ENCODE data around the gene DLG4.

Gene DLG4

GRCh38 chr17:7253082-7253481, 33.4 kb upstream of the DLG4 start:
- TF ChIP-seq CTCF (IDR thresholded peaks at IDR 0.05; ENCODE audit: borderline replicate concordance, insufficient read depth, low read depth, low read length): no peak

GRCh38 chr17:7252176-7253043, 32.8 kb upstream of the DLG4 start, which contains the start of gene ELP5:
ELP5 (plus strand) TSS chr17:7252215; CDS start chr17:7252551, 336 bp downstream.
- TF ChIP-seq CTCF (IDR thresholded peaks at IDR 0.05; ENCODE audit: borderline replicate concordance, insufficient read depth, low read depth, low read length): peak; percentile 27; the same call in 1 of the 2 replicates
- peak within 1 kb of the TSS; percentile 99 for H3K4me3 ChIP-seq (ENCODE audit: low read depth, low read length)

More at GRCh38 chr17:7253082-7253481, 33.4 kb upstream of the DLG4 start:
- H3K4me3 ChIP-seq (ENCODE audit: low read depth, low read length): peak overlapping the region; percentile 71

- peak within 1 kb of the TSS; percentile 99 for H3K4me3 ChIP-seq (ENCODE audit: low read depth, low read length)
- TF ChIP-seq CTCF (IDR thresholded peaks at IDR 0.05; ENCODE audit: borderline replicate concordance, insufficient read depth, low read depth, low read length): no peak
Observed at GRCh38 chr17:7251661-7252175, 32.1 kb upstream of the DLG4 start, which contains the start of gene CTDNEP1. CTDNEP1 (minus strand) TSS chr17:7251734; CDS start chr17:7251296, 438 bp downstream.

- TF ChIP-seq CTCF (IDR thresholded peaks at IDR 0.05; ENCODE audit: borderline replicate concordance, insufficient read depth, low read depth, low read length): no peak
- peak overlapping the region; percentile 99 for H3K4me3 ChIP-seq (ENCODE audit: low read depth, low read length)
Observed at GRCh38 chr17:7250695-7251627, 31.3 kb upstream of the DLG4 start.

GRCh38 chr17:7249830-7250229, 30.2 kb upstream of the DLG4 start:
- peak overlapping the region; percentile 99 for H3K4me3 ChIP-seq (ENCODE audit: low read depth, low read length)
- TF ChIP-seq CTCF (IDR thresholded peaks at IDR 0.05; ENCODE audit: borderline replicate concordance, insufficient read depth, low read depth, low read length): no peak

- H3K4me3 ChIP-seq (ENCODE audit: low read depth, low read length): no peak overlapping the region
Observed at GRCh38 chr17:7249214-7249613, 29.6 kb upstream of the DLG4 start.

More at GRCh38 chr17:7249214-7249613, 29.6 kb upstream of the DLG4 start:
- no peak for TF ChIP-seq CTCF (IDR thresholded peaks at IDR 0.05; ENCODE audit: borderline replicate concordance, insufficient read depth, low read depth, low read length)

All from GM12875 (cell line).